ENCODE measurements around the gene MBD4.
"Not testable (repeated sequence)": the region's sequence is repeated elsewhere in the genome, so short reads cannot be mapped to it uniquely, and the experiment has no call there.

Gene MBD4

GRCh38 chr3:129404610-129405009 lies 35.1 kb downstream of the MBD4 start:
- no peaks in the 10 kb centered on the region for H3K9me3 ChIP-seq (ENCODE audit: low read depth, low read length)
- H3K4me3 ChIP-seq, result no peak overlapping the region
- H3K9ac ChIP-seq (ENCODE audit: insufficient read length), result no peak overlapping the region
- no peaks in the 10 kb centered on the region for H3K36me3 ChIP-seq (ENCODE audit: insufficient read depth, low read length)
- TF ChIP-seq EZH2 (IDR thresholded peaks at IDR 0.05) (no peak), POLR2AphosphoS5 (IDR thresholded peaks at IDR 0.05; ENCODE audit: borderline replicate concordance, low read depth, low read length) (no peak), FOXP2 (optimal IDR thresholded peaks at IDR 0.05; ENCODE audit: control extremely low read depth, extremely low read length, insufficient read depth) (no peak)
- no peak for DNase-seq (ENCODE audit: low read depth, low spot score)
- H3K27ac ChIP-seq, result no peak overlapping the region

- Histone ChIP-seq H3K9me3 (ENCODE audit: low read depth, low read length) (no peaks in the 10 kb centered on the region), H3K4me3 (no peak overlapping the region), H3K27ac (no peak overlapping the region), H3K36me3 (ENCODE audit: insufficient read depth, low read length) (no peaks in the 10 kb centered on the region), H3K9ac (ENCODE audit: insufficient read length) (no peak overlapping the region)
- TF ChIP-seq FOXP2 (optimal IDR thresholded peaks at IDR 0.05; ENCODE audit: control extremely low read depth, extremely low read length, insufficient read depth), result no peak
- no peak for TF ChIP-seq EZH2 (IDR thresholded peaks at IDR 0.05)
- TF ChIP-seq POLR2AphosphoS5 (IDR thresholded peaks at IDR 0.05; ENCODE audit: borderline replicate concordance, low read depth, low read length), result no peak
- no peak for DNase-seq (ENCODE audit: low read depth, low spot score)
These were observed 35.6 kb downstream of the MBD4 start for GRCh38 chr3:129404130-129404529.

- DNase-seq (ENCODE audit: low read depth, low spot score), result no peak
- no peaks in the 10 kb centered on the region for H3K36me3 ChIP-seq (ENCODE audit: insufficient read depth, low read length)
- no peaks in the 10 kb centered on the region for H3K9me3 ChIP-seq (ENCODE audit: low read depth, low read length)
- no peak overlapping the region for H3K9ac ChIP-seq (ENCODE audit: insufficient read length)
- TF ChIP-seq FOXP2 (optimal IDR thresholded peaks at IDR 0.05; ENCODE audit: control extremely low read depth, extremely low read length, insufficient read depth), result no peak
- TF ChIP-seq POLR2AphosphoS5 (IDR thresholded peaks at IDR 0.05; ENCODE audit: borderline replicate concordance, low read depth, low read length), result no peak
- TF ChIP-seq EZH2 (IDR thresholded peaks at IDR 0.05), result no peak
- H3K27ac ChIP-seq, result no peak overlapping the region
- H3K4me3 ChIP-seq, result no peak overlapping the region
These were observed 36.3 kb downstream of the MBD4 start for GRCh38 chr3:129403450-129403849.

DNA sequence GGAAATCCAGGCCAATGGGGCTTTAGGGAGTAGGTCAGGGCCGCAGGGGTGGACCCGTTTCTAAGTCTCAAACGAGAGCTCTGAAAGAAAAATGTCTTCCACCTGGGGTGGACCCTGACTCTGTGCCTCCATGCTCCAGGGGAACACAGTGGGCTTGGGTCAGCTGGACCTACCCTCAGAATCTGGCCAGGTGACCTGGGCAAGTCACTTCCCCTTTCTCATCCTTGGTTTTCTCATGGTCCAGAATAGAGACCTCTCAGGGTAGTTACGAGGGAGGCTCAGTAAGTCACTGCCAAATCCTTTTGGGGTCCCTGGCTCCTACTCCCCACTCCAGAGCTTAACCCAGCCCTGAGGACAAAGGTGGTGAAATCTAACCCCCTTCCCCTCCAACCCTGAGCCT lies 37.1 kb downstream of the MBD4 start:
- no peak overlapping the region for H3K9ac ChIP-seq (ENCODE audit: insufficient read length)
- no peak overlapping the region for H3K27ac ChIP-seq
- no peaks in the 10 kb centered on the region for H3K36me3 ChIP-seq (ENCODE audit: insufficient read depth, low read length)
- no peaks in the 10 kb centered on the region for H3K9me3 ChIP-seq (ENCODE audit: low read depth, low read length)
- no peak overlapping the region for H3K4me3 ChIP-seq
- no peak for TF ChIP-seq FOXP2 (optimal IDR thresholded peaks at IDR 0.05; ENCODE audit: control extremely low read depth, extremely low read length, insufficient read depth)
- DNase-seq (ENCODE audit: low read depth, low spot score), result no peak

DNA sequence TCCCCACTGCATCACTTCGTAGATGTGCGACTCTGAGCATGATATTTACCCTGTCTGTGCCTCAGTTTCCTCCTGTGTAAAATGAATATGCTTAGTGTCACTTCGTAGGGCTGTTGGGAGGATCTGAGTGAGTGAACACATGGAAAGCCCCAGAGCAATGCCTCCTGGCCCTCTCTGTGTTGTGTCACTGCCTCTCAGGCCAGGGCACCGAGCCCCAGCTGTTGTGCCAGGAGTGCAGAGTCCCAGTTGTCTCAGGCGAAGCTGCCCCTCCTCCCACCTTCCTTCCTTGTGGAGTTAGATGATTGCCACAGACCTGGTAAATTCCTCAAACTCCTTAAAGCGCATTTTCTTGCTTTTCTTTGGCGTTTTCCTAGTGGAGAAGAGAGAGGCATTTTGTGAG lies 37.5 kb downstream of the MBD4 start:
- DNase-seq (ENCODE audit: low read depth, low spot score), result no peak
- Histone ChIP-seq H3K36me3 (ENCODE audit: insufficient read depth, low read length) (no peaks in the 10 kb centered on the region), H3K27ac (no peak overlapping the region), H3K9ac (ENCODE audit: insufficient read length) (no peak overlapping the region), H3K9me3 (ENCODE audit: low read depth, low read length) (no peaks in the 10 kb centered on the region), H3K4me3 (no peak overlapping the region)
- TF ChIP-seq EZH2 (IDR thresholded peaks at IDR 0.05) (no peak), POLR2AphosphoS5 (IDR thresholded peaks at IDR 0.05; ENCODE audit: borderline replicate concordance, low read depth, low read length) (no peak), FOXP2 (optimal IDR thresholded peaks at IDR 0.05; ENCODE audit: control extremely low read depth, extremely low read length, insufficient read depth) (no peak)

DNA sequence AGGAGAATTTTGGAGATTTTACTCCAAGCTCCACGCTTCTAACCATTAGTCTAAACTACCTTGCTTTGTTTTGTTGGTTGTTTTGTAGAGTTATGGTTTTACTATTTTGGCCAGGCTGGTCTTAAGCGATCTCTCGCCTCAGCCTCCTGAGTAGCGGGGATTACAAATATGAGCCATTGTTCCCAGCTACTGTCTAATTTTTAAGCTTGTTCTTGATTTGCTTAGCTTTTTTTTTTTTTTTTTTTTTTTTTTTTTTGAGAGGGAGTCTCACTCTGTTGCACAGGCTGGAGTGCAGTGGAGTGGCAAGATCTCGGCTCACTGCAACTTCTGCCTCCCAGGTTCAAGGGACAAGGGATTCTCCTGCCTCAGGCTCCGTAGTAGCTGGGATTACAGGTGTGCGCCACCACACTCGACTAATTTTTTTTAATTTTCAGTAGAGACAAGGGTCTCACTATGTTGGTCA lies 39.8 kb downstream of the MBD4 start:
- H3K9me3 ChIP-seq (ENCODE audit: low read depth, low read length), result no peaks in the 10 kb centered on the region
- H3K36me3 ChIP-seq (ENCODE audit: insufficient read depth, low read length), result peaks cover 17% of the 10 kb centered on the region
- peak overlapping the region; percentile 98 for H3K27ac ChIP-seq
- no peak for DNase-seq (ENCODE audit: low read depth, low spot score)
- TF ChIP-seq POLR2AphosphoS5 (IDR thresholded peaks at IDR 0.05; ENCODE audit: borderline replicate concordance, low read depth, low read length) (no peak), FOXP2 (optimal IDR thresholded peaks at IDR 0.05; ENCODE audit: control extremely low read depth, extremely low read length, insufficient read depth) (no peak), EZH2 (IDR thresholded peaks at IDR 0.05) (no peak)
- peak overlapping the region; percentile 93 for H3K4me3 ChIP-seq
- peak overlapping the region; percentile 95 for H3K9ac ChIP-seq (ENCODE audit: insufficient read length)

DNA sequence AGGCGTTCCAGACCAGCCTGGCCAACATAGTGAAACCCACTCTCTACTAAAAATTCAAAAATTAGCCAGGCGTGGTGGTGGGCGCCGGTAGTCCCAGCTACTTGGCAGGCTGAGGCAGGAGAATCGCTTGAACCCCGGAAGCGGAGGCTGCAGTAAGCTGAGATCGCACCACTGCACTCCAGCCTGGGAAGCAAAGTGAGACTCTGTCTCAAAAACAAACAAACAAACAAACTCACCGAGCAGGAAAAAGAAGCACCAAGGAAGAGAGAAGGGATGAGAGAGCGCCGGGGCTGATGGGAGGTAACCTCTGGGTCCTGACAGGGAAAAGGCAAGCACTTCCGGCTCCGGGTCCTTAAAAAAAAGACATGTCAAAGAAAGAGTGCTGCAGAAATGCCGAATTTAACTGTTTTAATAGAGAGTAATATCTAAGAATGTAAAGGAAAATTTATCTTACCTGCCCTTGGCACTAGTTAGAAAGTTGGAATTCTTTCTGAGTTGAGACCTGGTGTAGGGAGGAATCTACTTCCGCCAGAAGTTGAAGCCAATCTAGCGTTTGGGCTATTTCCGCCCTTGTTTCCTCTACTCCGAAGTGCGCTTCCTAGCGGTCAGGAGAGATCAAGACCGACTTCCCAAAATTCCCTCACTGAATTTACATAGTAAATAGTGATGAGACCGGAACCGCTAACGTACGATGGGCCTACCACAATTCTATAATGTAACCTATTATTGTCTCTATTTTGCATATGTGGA lies 40.4 kb downstream of the MBD4 start:
- no peaks in the 10 kb centered on the region for H3K9me3 ChIP-seq (ENCODE audit: low read depth, low read length)
- no peak for TF ChIP-seq FOXP2 (optimal IDR thresholded peaks at IDR 0.05; ENCODE audit: control extremely low read depth, extremely low read length, insufficient read depth)
- TF ChIP-seq POLR2AphosphoS5 (IDR thresholded peaks at IDR 0.05; ENCODE audit: borderline replicate concordance, low read depth, low read length), result peak; percentile 68
- H3K27ac ChIP-seq, result peak overlapping the region; percentile 98
- DNase-seq (ENCODE audit: low read depth, low spot score), result peak; percentile 99
- peak overlapping the region; percentile 95 for H3K9ac ChIP-seq (ENCODE audit: insufficient read length)
- H3K36me3 ChIP-seq (ENCODE audit: insufficient read depth, low read length), result peaks cover 17% of the 10 kb centered on the region
- H3K4me3 ChIP-seq, result peak overlapping the region; percentile 93

DNA sequence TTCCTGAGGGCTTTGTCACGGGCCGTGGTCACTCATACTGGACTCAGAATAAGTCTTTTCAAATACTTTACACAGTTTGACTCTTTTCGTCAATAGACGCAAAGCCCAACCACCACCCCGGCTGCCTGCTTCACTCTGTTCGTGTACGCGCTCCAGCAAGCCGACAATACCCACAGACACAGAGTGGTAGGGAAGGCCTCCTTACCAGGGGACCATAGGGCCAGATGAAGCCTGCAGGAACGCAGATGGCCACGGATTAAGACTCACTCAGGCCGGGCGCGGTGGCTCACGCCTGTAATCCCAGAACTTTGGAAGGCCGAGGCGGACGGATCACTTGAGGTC lies 41.0 kb downstream of the MBD4 start:
- DNase-seq (ENCODE audit: low read depth, low spot score), result no peak

DNA sequence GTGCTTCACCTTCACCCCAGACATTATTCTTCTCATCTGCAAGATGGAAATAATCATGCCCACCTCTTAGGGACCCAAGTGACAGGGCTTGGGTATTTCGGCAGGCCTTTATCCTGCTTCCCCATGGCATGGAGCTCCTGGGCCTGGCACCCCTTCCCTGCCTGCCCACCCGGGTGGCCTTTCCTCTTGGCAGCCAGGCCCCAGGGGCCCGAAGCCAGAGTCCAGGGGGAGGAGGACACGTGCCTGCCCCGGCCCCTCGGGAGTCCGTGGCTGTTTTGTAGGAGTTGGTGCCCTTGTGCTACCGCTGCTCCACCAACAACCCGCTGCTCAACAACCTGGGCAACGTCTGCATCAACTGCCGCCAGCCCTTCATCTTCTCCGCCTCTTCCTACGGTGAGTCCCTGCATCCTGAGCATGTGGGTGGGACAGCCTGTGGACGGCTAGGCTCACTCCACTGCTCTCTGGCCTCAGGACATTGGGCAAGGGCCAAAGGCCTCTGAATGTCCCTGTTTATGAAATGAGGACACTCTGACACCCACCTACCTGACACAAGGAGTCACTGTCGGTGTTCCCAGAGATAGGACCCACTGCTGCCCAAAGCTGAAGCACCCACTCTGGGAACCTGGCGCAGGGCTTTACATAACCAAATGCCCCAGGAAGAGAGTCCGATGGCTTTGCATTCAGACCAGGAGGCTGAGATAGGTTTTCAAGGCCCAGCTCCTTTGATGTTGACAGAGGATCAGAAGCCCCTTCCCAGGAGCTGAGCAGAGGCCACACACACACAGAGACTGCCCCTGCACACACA lies 45.8 kb downstream of the MBD4 start:
- DNase-seq (ENCODE audit: low read depth, low spot score); H3K9me3 ChIP-seq (ENCODE audit: low read depth, low read length); H3K27ac ChIP-seq; H3K9ac ChIP-seq (ENCODE audit: insufficient read length); H3K4me3 ChIP-seq: not testable (repeated sequence)
- peaks cover 56% of the 10 kb centered on the region for H3K36me3 ChIP-seq (ENCODE audit: insufficient read depth, low read length)

More for the DNA sequence above, 41.0 kb downstream of the MBD4 start:
- peaks cover 17% of the 10 kb centered on the region for H3K36me3 ChIP-seq (ENCODE audit: insufficient read depth, low read length)
- no peak for TF ChIP-seq FOXP2 (optimal IDR thresholded peaks at IDR 0.05; ENCODE audit: control extremely low read depth, extremely low read length, insufficient read depth)
- TF ChIP-seq EZH2 (IDR thresholded peaks at IDR 0.05), result no peak
- TF ChIP-seq POLR2AphosphoS5 (IDR thresholded peaks at IDR 0.05; ENCODE audit: borderline replicate concordance, low read depth, low read length), result no peak
- H3K9ac ChIP-seq (ENCODE audit: insufficient read length), result peak overlapping the region; percentile 95
- peak overlapping the region; percentile 98 for H3K27ac ChIP-seq
- H3K4me3 ChIP-seq, result peak overlapping the region; percentile 93
- H3K9me3 ChIP-seq (ENCODE audit: low read depth, low read length), result no peaks in the 10 kb centered on the region

All from SK-N-MC (cell line).